Erythroblast (primary cell): ENCODE measurements around the gene CHMP5.

Experiments used
- GATA1 ChIP-seq: IDR thresholded peaks from 2 replicates; pipeline ENCODE4 v1.6.1; 2011; ENCODE audit warnings: low read depth, mild to moderate bottlenecking, control low read depth, low read length, moderate library complexity
- POLR2A ChIP-seq: IDR thresholded peaks from 2 replicates; pipeline ENCODE4 v1.6.1; 2011; ENCODE audit warnings: mild to moderate bottlenecking, low read length

GRCh38 chr9:33248606-33249005, 16.2 kb upstream of the CHMP5 start:
- TF ChIP-seq POLR2A (no peak), GATA1 (no peak)
